WI38 (cell line): ENCODE results near the gene LRRC27.
"Not testable (repeated sequence)": the region's sequence is repeated elsewhere in the genome, so short reads cannot be mapped to it uniquely, and the experiment has no call there.

Experiments
- H3K4me3 ChIP-seq: 2 replicates; pipeline ENCODE4 v1.5.1; 2011; ENCODE audit warnings: low read depth, mild to moderate bottlenecking, control low read depth, low read length
- CTCF ChIP-seq: IDR thresholded peaks from 2 replicates; pipeline ENCODE4 v1.5.1; 2012; ENCODE audit warnings: low read depth, mild to moderate bottlenecking, control low read depth, low read length

LRRC27 gene

DNA sequence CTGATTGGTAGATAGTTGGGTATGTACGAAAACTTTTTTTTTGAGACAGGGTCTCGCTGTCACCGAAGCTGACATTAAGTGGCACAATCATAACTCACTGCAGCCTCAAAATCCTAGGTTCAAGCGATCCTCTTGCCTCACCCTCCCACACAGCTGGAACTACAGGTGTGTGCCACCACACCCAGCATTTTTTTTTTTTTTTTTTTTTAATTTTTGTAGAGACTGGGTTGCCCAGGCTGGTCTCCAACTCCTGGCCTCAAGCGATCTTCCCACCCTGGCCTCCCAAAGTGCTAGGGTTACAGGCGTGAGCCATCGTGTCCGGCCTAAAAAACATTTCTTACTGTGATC is 1.5 kb upstream of the LRRC27 start:
- H3K4me3 ChIP-seq = peak overlapping the region; percentile 96
- no peak for TF ChIP-seq CTCF

DNA sequence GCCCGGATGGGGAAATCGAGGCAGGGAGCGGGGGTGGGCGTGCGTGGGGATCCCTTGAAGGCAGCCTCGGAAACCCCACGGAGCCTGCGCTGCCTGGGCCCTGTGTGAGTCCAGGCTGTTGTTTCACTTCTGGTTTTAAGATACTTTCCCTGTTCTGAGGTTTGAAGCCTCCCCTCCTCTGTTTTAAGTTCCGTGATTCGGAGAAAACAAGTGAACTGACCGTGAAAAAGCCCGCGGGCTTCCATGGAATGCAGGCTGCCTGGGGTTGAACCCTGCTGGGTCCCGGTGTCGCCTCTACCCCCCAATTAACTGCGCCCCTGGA is 401 bp downstream of the LRRC27 start:
- no peak for TF ChIP-seq CTCF
- H3K4me3 ChIP-seq = peak overlapping the region; percentile 84

DNA sequence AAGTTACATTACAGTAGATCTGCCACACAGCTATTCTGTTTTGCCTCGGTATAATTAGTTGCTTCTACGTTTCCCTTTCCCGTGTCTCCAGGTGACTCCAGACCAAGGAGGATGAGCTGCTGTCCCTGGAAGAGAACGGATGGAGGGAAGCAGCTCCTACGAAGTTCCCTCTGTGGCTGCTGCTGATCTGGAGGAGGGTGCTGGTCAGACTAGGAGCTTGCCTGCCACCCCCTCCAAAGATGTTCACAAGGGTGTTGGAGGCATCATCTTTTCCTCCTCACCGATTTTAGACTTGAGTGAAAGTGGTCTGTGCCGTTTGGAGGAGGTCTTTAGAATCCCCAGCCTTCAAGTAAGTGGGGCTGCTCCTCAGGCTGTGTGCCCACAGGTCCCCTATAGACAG is 1.4 kb downstream of the LRRC27 start:
- no peak overlapping the region for H3K4me3 ChIP-seq
- TF ChIP-seq CTCF = no peak

GRCh38 chr10:132334631-132335188 is 2.7 kb downstream of the LRRC27 start:
- H3K4me3 ChIP-seq = no peak overlapping the region
- no peak for TF ChIP-seq CTCF

DNA sequence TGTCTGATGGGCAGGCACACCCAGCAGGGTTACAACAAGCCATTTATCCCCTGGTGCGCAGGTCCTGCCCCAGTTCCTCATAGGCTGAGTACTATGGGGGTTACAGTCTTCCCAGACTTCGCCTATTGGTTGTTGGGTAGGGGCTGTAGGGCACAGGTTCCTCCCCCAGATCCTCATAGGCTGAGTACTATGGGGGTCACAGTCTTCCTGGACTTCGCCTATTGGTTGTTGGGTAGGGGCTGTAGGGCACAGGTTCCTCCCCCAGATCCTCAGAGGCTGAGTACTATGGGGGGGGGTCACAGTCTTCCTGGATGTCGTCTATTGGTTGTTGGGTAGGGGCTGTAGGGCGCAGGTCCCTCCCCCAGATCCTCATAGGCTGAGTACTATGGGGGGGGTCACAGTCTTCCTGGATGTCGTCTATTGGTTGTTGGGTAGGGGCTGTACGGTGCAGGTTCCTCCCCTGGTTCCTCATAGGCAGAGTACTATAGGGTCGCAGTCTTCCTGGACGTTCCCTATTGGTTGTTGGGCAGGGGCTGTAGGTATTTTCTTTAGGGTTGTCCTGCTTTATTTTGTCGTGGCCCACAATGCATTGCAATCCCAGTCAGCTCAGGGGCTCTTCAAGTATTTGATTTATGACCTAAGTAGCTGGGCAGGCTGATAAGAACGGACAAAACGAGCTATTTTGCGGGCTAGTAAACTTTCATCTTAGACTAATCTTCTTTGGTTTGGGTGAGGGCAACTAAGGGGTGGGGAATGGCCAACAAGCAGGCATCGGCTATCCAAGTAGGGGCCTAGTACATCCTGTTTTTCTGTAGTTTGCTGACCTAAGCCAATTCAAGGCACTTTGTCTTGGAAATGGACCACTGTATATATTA is 3.4 kb downstream of the LRRC27 start:
- no peak overlapping the region for H3K4me3 ChIP-seq
- no peak for TF ChIP-seq CTCF

GRCh38 chr10:132336064-132336746 is 4.2 kb downstream of the LRRC27 start:
- H3K4me3 ChIP-seq = no peak overlapping the region
- TF ChIP-seq CTCF = no peak

GRCh38 chr10:132336919-132337407 is 5.0 kb downstream of the LRRC27 start:
- no peak overlapping the region for H3K4me3 ChIP-seq
- no peak for TF ChIP-seq CTCF

- not testable (repeated sequence) for H3K4me3 ChIP-seq
Measured at GRCh38 chr10:132337854-132338253, 5.9 kb downstream of the LRRC27 start.
